ENCODE results near the gene SNX9. TPM values are rescaled to one million over a fixed set of nuclear protein-coding genes. Genes with fewer than 3 reads are reported as not detected.

SNX9 gene
- total and polyA plus RNA-seq, 2 of the 8 experiments (the other 6 are each of a cell fraction or from before 2014, with no cell fraction given): 11.8 to 23.2 TPM

- Histone ChIP-seq H4K91ac (replicated peaks; ENCODE audit: insufficient read length, low read length) (no peak overlapping the region), H3K9ac (replicated peaks in 1 of 4; ENCODE audit: extremely low read depth in 1 of 4, low read depth in 3 of 4, low read length in 3 of 4) (no peak overlapping the region), H3K4me2 (ENCODE audit: insufficient read depth in 1 of 2, low read depth in 2 of 2, low read length in 2 of 2) (no peak overlapping the region), H4K20me1 (replicated peaks in 1 of 2; ENCODE audit: control insufficient read depth in 1 of 2, insufficient read depth in 2 of 2, low read length in 2 of 2) (peaks cover 3 to 4% of the 10 kb centered on the region in 2 experiments), H3K18ac (ENCODE audit: extremely low read depth, low read length) (no peak overlapping the region), H3K27me3 (replicated peaks in 1 of 4; ENCODE audit: control insufficient read depth in 3 of 4, extremely low read depth in 1 of 4, insufficient read depth in 3 of 4, low read length in 3 of 4) (no peaks in the 10 kb centered on the region), H2BK20ac (ENCODE audit: low read length) (no peak overlapping the region), H2BK15ac (ENCODE audit: low read length) (no peak overlapping the region), H3K79me1 (ENCODE audit: low read depth, low read length) (peaks cover 2% of the 10 kb centered on the region; the same call in 1 of the 2 replicates), H3K36me3 (ENCODE audit: control insufficient read depth in 2 of 4, insufficient read depth in 4 of 4, low read length in 3 of 4) (no peaks in the 10 kb centered on the region), H3K23ac (ENCODE audit: insufficient read length) (no peak overlapping the region), H2AFZ (ENCODE audit: low read length) (no peak overlapping the region), H3K79me2 (ENCODE audit: control insufficient read depth in 1 of 2, insufficient read depth in 2 of 2, low read length in 2 of 2) (peaks cover 7 to 96% of the 10 kb centered on the region in 2 experiments; a peak in 3 of 4 replicates), H2AK5ac (ENCODE audit: low read depth, low read length) (no peak overlapping the region), H3K4ac (replicated peaks; ENCODE audit: insufficient read length, low read depth, low read length) (no peak overlapping the region), H3K9me3 (ENCODE audit: insufficient read depth in 2 of 2, low read depth in 1 of 2, low read length in 1 of 2) (no peaks in the 10 kb centered on the region), H3K4me3 (ENCODE audit: extremely low read depth in 1 of 4, insufficient read depth in 2 of 4, low read depth in 3 of 4, low read length in 4 of 4) (no peak overlapping the region), H2BK120ac (replicated peaks; ENCODE audit: low read depth, low read length) (no peak overlapping the region), H2BK12ac (ENCODE audit: low read depth, low read length) (no peak overlapping the region), H2BK5ac (ENCODE audit: low read depth, low read length) (no peak overlapping the region; the same call in 1 of the 2 replicates), H3K14ac (ENCODE audit: insufficient read length) (no peak overlapping the region), H4K5ac (ENCODE audit: insufficient read length, low read depth, low read length) (peak overlapping the region; percentile 29), H3K4me1 (replicated peaks in 1 of 4; ENCODE audit: control insufficient read depth in 3 of 4, insufficient read depth in 4 of 4, low read length in 3 of 4) (peaks cover 2 to 14% (median 5%) of the 10 kb centered on the region in 4 experiments; a peak in 6 of 7 replicates), H4K8ac (ENCODE audit: extremely low read depth, insufficient read depth, low read length) (no peak overlapping the region), H3K27ac (ENCODE audit: low read depth, low read length) (no peak overlapping the region), H3K23me2 (ENCODE audit: low read depth, low read length) (no peaks in the 10 kb centered on the region; the same call in 1 of the 2 replicates), H3K56ac (replicated peaks; ENCODE audit: insufficient read length, low read depth, low read length) (no peak overlapping the region)
- WGBS, 2 experiments (ENCODE audit: extremely low coverage in 1 of 2, insufficient coverage in 1 of 2, insufficient read length in 1 of 2, insufficient replicate concordance in 2 of 2, low coverage in 1 of 2, low lambda C conversion rate in 2 of 2, missing lambda C conversion rate in 1 of 2): 100% methylated on average over 2 of the region's 2 CpGs; no CpG with 5 or more reads in 1 of the 2 experiments
- ChIA-PET POLR2A (ENCODE audit: partially characterized antibody) (interaction anchor here (0.5 to 1.1 kb wide), 2 partner anchors 34 to 1082 kb away, joined by 3 read pairs; no protein-coding TSS in a partner anchor), CTCF (ENCODE audit: partially characterized antibody) (interaction anchor here (1.5 kb wide), 1 partner anchor 37 kb away, joined by 3 read pairs; no protein-coding TSS in a partner anchor)
- FAIRE-seq (no peak), DNase-seq (ENCODE audit: low read depth in 1 of 2, low spot score in 2 of 2) (no peak)
- TF ChIP-seq POU5F1 (IDR thresholded peaks at IDR 0.05; ENCODE audit: low read depth, low read length) (no peak), SP1 (IDR thresholded peaks at IDR 0.05; ENCODE audit: low read depth, low read length) (no peak)
These were observed 18.3 kb downstream of the SNX9 start for GRCh38 chr6:157841211-157841840.

Data from H1 (cell line).